ENCODE data around the gene MAPKAPK2.

MAPKAPK2 gene

DNA sequence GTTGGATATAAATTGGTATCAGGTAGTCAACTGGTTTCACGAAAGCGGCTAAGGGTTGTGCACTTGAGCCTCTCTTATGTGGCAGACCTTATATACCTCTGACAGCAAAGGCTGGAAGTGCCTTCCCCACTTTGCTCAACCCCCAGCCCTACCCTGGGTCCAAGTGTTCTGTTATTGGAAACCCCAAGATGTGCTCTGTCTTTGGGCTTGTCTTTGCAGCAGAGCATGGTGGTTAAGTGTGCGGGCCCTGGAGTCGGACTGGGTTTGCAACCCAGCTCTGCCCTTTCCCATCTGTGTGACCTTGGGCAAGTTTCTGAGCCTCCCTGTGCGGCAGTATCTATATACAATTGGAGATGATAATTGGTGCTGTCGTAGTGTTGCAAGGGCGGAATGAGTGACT, 98.8 kb downstream of the MAPKAPK2 start:
- DNase-seq = no peak

Measured in NCI-H1694 treated with DMSO at 0.1 percent for 48 hours (cell line).